Activated CD8-positive, alpha-beta memory T cell treated with anti-CD3 and anti-CD28 coated beads for 1 hour (primary cell): ENCODE results near the gene HDGFL3.
"Not testable (repeated sequence)": the region's sequence is repeated elsewhere in the genome, so short reads cannot be mapped to it uniquely, and the experiment has no call there.

ENCODE experiments used
- DNase-seq, 2 donors: peaks; one replicate each; pipeline ENCODE4 v3.0.0-alpha.2; 2020; ENCODE audit warnings: low read depth in 1 of 2; ENCODE audit errors: extremely low read depth in 1 of 2

HDGFL3 gene

DNA sequence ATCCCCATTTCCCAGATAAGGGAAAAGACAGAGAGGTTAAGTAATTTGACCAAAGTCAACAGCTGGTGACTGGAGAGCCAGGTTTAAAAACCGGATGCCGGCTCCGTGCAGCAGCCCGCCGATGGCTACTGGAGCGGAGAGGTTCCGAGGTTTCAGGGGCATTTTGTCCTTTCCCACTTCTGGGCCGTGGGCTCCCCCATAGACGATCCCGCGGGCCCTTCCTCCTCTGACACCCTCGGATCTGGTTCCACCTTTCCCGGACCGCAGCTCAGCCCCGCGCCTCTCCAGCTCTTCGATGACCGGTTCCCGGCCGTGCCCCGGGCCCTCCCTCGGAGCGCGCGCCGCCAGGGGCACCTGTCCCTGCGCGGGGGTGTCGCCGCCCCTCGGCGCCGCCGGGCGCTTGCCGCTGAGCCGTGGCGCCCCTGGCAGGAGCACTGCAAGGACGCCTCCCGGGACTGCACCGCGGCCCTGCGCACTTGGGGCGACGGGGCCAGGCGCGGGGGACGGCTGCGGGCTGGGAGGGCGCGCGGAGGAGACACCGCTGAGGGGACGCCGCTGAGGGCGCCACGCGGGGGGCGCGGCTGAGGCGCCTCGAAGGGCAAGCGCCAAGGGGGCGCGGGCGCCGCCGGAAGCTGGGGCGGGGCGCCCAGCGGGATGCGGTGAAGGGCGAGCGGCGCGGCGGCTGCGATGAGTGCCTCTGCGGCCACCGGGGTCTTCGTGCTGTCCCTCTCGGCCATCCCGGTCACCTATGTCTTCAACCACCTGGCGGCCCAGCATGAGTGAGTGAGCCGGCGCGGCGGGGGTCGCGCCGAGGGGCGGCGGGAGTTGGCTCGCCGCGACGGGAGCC lies 100.4 kb downstream of the HDGFL3 start, which contains the start of gene TM6SF1:
TSS of gene TM6SF1 (plus strand) at position 652 of the 847 bp plus-strand sequence. CDS start at position 688, 36 bp downstream.
- DNase-seq, result no peak

DNA sequence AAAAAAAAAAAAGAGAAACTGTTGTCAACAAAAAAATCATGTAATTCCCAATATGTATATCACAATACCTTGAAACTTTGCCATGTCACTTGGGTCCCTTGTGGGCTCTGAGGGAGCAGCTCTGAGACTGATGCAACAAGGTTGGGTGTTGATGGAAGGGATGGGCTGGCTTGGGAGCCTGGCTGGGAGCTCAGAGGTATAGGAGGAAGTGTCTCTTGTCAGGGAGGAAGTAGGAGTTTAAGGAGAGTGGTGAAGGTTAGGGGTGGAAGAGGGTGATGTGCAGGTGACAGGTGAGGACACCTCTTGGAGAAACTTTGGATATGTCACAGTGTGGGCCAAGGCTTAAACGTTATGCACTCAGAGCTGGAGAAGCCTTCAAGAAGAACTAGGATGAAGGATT lies 102.2 kb downstream of the HDGFL3 start:
- DNase-seq, result no peak

DNA sequence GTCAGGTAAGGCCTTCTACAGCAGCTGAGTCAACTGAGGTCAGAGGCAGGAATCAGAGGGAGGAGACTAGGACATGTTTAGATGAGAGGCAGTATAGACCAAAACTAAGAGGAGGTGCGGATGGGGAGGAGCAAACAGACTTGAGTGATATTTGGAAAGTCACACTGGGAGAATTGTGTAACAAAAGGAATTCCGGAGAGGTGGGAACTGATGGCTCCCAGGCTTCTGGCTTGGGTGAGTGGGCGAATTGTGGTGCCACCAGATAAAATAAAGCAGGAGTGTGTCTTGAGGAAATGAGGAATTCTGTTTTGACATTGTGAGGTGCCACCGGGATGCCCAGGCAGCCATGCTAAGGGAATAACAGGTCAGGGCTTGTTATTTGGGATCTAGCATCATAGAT lies 103.5 kb downstream of the HDGFL3 start:
- DNase-seq, result no peak

DNA sequence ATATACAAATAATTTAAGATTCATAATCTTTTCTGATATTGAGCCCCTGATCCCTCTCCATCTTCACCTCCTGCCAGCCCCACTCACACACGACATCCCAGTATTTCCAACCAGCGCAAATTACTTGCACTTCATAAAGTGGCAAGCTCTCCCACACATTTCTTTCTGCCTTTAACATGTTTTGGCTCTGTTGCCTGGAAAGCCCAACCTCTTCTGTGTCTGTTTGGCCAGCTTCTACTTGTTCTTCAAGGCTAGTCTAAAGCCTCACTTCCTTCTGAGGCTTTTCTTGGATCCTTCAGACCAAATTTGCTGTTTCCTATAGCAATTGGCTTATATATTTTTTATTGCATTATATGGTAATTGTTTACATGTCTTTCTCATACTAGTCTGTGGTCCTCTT lies 105.3 kb downstream of the HDGFL3 start:
- DNase-seq, result no peak

DNA sequence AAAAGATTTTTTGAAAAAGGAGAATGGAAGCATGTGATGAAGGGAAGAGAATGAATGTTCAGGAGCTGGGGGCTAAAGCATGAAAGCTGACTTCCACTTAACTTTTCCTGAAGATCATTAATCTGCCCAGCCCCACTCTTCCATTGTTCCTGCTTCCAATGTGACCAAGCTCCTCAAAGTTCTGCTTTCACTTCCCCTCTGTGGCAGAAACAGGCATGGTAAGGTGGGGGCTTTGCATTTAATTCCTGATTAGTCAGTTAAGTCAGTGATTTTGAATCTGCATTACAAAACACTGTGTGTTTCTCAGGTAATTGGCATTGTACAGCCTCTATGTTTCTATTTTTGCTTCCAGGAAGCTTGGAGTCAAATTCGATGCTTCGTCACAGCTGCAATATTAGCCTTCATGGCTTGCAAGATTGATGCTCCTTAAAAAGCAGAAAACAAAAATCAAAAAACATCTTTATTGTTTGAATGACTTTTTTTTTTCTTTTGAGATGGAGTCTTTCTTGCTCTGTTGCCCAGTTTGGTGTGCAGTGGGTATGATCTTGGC lies 107.5 kb downstream of the HDGFL3 start:
- DNase-seq, result no peak

DNA sequence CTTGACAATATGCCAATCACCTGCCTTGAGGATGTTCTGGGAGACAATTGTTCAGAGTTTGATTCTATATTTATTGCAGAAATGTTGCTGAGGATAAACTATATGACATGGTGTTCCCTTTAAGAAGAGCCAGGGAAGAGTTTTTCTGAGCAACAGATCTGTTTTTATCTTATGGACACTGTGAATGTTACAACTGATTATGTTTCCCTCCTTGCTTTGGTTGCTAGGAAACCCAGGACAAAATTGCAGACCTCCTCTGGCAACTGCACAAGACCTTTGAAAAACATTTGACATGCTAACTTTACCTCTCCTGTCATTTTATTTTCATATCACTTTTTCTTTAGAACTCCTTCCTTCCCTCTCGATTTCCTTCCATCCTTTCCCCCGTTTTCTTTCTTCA lies 108.3 kb downstream of the HDGFL3 start:
- DNase-seq, result no peak

DNA sequence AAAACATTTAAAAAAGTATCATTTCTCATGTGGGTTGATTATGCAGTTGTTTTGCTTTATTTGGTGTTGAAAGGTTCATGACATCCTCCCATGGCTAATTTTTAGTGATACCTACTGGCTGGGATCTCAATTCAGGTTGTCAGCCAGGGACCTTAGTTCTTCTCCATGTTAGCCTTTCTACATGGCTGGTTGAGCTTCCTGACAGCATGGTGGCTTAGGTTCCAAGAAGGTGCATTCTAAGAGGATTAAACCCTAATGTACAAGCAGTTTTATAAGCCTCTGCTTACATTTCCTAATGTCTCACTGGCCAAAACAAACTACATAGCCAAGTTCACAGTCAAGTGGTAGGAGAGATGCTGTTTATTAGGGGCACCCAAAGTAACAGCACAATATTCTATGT lies 109.5 kb downstream of the HDGFL3 start:
- DNase-seq, result no peak

DNA sequence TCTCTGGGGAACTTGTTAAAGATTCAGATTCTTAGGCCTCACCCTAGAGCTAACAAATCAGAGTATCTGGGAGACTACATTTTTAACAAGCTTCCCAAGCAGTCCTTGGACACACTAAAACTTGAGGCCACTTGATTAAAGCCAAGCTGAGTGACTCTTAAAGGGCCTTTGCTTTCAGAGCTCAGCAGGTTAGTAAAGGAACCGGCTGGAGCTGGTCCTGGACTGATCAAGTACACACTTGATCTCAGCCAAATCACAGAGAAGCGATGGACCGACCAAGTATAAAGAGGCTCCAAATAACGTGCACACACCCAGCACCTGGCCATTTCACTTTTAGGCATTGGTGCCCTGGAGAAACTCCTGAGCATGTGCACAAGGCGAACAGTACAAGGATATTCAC lies 113.0 kb downstream of the HDGFL3 start:
- no peak for DNase-seq

DNA sequence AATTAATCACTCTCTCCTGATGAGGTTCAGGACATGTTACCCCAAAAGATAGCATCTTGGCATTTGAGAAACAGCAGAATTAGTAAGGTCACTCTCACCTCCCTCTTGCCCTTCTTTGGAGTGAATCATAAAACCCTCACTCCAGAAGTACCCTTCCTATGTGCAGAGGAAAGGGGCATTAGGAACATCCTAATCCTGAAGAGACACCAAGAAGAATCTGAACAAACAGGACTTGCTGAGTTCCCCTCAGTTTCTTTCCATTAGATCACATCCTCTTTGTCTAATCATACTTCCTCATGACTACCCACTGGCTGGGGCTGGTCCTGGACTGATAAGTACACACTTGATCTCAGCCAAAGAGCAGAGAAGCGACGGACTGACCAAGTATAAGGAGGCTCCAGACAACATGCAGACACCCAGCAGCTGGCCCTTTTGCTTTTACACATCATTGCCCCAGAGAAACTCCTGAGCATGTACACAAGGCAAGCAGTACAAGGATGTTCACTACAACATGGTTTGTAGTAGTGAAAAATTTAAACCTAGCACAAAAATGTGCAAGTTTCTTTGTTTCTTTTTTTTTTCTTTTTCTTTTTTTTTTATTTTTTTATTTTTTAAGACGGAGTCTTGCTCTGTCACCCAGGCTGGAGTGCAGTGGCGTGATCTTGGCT lies 115.2 kb downstream of the HDGFL3 start:
- DNase-seq, result no peak

DNA sequence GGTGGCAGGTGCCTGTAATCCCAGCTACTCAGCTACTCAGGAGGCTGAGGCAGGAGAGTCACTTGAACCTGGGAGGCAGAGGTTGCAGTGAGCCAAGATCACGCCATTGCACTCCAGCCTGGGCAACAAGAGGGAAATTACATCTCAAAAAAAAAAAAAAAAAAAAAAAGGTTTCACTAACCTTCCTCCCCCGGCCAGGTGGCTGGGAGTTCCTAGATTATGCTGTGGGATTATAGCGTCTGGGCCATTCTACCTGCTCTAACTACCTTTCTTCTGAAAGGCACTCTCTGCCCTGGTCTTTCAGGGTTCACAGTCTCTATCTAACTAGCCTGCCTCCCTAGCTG lies 115.7 kb downstream of the HDGFL3 start:
- DNase-seq, result not testable (repeated sequence)

DNA sequence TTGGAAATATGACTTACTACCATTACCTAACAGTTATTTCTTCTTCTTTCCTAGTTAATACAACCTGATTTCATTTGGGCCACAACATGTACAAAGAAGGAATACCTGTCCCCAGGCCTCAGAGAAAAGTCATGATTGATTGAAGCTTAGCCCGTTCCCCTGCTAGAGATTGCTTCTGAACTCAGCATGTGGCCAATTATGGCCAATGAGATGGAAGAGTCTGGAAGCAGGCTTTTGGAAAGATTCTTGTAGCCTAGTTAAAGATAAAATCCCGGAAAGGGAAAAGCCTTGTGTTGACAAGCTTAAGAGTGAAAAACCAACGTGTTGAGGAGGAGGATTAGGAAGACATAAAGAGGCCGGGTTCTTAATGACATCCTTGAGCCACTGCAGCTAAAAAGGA lies 117.2 kb downstream of the HDGFL3 start:
- no peak for DNase-seq

DNA sequence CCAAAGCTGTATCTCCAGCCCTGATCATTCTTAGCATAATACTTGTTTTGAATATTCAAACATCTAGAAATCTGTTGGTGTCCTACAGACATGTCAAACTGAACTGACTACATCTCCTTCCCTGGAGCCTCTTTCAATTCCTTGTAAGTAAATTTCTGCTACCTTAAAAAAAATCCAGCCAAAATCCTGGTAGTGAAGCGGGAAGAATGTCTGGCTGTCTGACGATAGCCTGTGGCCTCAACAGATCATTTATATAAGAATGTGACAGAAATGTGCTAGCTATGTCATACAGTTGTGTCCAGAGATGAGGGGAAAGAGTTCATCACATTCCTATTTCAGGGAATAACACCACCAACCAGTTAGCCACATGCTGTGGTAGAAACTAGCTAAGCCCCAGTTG lies 118.7 kb downstream of the HDGFL3 start:
- DNase-seq, result no peak

DNA sequence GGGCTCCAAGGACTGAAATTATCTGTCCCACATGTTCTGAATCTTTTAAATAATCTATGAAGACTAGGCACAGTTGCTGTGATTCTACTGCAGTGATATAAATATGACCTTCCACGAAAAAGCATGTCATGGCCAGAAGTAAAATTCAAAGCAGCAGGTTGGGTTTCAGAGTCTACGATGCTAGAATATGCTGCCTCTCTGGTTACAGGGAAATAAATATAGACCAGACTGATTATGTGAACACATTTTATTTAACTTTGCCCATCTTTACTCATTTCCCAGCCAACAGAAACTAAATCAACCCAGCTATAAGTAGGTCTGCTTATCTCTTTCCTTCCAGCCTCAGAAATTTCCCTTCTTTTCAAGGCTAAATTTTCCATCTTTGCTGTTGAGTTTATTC lies 120.0 kb downstream of the HDGFL3 start:
- DNase-seq, result no peak

DNA sequence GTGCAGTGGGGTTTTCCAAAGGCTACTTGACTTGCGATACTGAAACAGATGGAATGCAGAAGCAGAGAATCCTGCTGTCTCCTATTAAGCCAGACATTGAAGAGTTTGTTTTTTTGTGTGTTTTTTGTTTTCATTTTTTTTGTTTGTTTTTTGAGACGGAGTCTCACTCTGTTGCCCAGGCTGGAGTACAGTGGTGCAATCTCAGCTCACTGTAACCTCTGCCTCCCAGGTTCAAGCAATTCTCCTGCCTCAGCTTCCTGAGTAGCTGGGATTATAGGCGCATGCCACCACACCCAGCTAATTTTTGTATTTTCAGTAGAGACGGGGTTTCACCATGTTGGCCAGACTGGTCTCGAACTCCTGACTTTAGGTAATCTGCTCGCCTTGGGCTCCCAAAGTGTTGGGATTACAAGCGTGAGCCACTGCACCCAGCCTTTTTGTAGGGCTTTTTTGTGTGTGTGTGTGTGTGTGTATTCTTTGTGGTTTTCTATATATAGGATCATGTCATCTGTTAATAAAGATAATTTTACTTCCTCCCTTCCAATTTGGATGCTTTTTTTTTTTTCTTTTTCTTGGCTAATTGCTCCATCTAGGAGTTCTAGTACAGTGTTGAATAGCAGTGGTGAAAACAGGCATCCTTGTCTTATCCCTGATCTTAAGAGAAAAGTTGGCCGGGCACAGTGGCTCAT lies 121.6 kb downstream of the HDGFL3 start:
- DNase-seq, result not testable (repeated sequence)

DNA sequence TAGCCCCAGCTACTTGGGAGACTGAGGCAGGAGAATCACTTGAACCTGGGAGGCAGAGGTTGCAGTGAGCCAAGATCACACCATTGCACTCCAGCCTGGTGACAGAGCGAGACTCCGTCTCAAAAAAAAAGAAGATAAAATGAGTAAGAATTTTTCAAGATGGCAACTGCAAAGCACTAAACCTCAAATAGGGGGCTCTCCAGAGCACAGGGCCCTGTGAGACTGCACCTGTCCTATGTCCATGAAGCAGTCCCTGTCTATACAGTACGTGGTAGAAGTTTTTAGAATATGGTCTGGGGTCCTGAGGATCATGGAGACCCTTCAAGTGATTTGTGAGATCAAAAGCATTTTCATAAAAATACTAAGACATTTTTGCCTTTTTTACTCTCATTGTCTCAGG lies 122.2 kb downstream of the HDGFL3 start:
- DNase-seq, result not testable (repeated sequence)

DNA sequence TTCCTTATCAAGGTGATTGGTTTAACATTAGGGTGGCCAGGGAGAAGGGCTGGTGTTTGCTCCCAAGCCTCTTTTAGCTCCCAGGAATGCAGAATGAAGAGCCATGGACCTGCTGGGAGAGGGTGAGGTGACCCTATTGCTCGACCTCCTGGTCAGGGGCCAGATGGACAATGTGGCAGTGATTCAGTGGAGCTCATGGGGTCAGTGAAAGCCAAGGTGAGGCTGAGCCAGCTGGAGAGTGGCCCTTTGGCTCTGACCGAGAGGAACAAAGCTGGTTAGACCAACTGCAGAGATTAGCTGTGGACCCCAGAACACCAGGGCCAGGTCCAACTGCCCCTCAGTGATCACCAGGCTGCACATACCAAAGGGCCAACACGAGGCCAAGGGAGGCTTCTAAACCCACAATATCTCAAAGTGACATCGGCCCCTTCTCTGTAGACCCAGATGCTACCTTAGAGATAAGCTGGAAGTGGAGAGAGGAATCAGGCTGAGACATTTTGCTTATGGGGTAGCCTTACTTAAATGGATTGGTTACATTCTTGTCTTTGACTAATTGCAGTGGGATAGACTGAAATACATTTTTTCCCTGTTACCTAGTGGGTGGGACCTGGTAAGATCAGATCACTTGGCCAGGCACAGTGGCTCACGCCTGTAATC lies 124.8 kb downstream of the HDGFL3 start:
- no peak for DNase-seq

DNA sequence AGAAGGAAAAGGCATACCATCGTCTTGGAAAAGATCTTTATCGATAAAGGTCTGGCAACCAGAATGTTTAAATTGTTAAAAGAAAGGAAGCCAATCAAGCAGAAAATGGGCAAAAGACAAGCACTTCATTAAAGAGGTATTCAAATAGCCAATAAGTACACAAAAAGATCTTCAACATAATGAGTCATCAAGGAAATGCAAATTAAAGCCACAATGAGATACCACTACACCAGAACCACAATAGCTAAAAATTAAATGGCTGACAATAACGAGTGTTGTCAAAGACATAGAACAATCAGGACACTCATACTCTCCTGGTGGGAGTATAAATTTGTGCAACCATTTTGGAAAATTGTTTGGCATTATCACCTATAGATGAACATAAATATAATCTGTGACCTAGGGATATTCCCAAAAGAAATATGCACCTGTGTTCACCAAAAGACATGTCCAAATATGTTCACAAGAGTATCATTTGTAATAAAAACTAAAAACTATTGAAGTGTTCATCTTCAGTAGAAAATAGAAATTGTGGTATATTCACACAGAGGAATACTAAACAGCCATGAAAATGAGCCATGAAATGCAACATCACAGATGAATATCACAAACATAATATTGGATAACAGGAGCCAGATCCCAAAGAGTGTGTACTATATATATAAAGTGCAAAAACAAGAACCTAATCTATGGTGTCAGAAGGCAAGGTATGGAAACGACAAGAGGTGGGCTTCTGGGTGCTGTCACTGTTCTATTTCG lies 126.2 kb downstream of the HDGFL3 start:
- DNase-seq, result no peak

DNA sequence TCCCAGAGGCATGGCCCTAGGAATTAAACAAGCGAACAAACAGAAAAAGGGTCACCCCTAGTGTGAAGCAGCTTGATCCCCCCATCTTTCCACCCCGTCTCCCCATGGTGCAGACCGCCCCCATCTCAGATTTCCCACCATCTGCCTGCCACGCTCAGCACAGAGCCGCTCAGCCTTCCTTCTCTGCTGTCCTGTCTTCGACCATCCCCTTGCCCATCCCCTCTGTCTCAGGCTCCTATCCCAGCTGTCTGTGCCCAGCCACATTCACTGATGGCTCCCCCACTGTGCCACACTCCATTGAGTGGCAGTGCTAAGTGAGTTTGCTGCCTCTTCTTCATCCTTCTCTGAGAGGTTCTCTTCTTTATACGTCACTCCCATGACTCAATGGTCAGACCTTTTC lies 128.9 kb downstream of the HDGFL3 start:
- DNase-seq, result no peak
